ENCODE measurements around the gene SEZ6L2. TPM values are rescaled to one million over a fixed set of nuclear protein-coding genes. Genes with fewer than 3 reads are reported as not detected.
A peak's percentile ranks its signal among the peaks of the same experiment; 100 is the strongest.
"Not testable (repeated sequence)": the region's sequence is repeated elsewhere in the genome, so short reads cannot be mapped to it uniquely, and the experiment has no call there.

Gene SEZ6L2
- total RNA-seq, 1 donor from 2014 or later = 1.2 TPM

DNA sequence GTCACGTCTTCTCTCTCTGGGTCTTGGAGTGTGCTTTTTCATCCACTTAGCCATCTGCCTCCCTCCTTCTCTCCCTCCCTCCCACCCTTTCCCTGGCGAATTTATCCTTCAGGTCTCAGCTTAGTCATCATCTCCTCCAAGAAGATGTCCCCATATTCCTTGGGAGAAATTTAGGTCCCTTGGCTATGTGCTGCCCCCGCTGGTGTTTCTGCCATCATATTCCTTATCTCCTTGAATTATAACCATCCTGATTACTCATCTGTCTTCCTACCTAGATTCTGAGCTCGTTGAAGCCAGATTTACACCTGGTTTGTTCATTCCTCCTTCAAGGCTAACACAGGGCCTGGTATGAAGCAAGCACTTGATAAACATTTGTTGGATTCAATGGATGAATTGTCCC is 5.0 kb downstream of the SEZ6L2 start:
- DNase-seq (ENCODE audit: low spot score) = no peak
- intact Hi-C loops (cut with DNase I) = no loop called here

- intact Hi-C loops (cut with DNase I) = no loop called here
- no peak for DNase-seq (ENCODE audit: low spot score)
Measured at GRCh38 chr16:29893553-29893952, 5.8 kb downstream of the SEZ6L2 start.

DNA sequence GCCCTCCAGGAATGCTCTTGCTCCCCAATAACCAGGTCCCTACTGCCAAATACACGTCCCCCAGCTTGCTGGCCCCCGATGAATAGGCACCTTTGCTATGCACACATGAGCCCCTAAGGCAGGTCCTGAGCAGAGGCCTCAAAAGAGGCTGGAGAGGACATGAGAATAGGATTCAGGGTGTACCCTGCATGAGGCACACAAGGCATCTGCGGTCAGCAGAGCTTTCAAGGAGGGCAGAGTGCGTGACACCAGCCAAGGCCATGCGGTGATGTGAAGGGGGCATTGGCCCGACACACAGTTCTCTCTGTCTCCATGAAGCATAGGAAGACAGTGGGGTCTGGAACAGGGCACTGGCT is 6.9 kb downstream of the SEZ6L2 start:
- intact Hi-C loops (cut with DNase I) = no loop called here
- DNase-seq (ENCODE audit: low spot score) = no peak

DNA sequence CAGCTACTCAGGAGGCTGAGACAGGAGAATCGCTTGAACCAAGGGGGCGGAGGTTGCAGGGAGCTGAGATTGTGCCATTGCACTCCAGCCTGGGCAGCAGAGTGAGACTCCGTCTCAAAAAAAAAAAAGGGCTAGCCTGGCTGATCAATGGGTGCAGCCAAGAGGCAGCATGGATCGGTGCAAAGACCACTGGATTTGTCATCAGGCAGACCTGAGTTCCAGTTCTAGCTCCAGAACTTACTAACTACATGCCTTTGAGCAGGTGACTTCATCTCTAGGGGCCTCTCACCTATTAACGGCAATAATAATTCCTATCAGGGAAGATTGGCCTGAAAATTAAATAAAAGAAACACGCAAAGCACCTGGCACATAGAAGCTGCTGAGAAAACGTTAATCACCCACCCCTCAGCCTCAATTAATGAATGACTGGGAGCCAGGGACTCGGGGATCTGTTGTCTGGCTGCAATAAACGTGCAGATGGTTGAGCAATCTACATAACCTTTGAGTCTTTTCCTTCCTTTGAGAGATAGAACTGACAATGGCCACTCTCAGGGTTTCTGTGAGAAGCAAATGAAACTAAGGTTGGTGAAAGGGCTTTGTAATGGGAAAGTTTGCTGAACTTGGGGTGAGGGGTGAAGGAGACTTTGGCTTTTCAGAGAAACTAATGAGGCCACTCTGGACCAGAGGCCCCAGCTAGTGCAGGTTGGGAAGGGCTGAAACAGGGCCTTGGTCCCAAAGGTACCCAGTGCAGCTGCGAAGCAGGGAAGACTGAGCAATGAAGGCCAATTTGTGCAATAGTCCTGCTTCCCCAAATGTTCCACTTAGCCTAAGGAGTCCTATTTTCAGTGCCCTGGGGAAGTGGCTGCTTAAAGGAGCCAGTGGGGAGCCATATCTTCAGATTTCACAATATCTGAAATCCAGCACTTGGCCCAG is 7.6 kb downstream of the SEZ6L2 start:
- no peak for DNase-seq (ENCODE audit: low spot score)
- intact Hi-C loops (cut with DNase I) = no loop called here

DNA sequence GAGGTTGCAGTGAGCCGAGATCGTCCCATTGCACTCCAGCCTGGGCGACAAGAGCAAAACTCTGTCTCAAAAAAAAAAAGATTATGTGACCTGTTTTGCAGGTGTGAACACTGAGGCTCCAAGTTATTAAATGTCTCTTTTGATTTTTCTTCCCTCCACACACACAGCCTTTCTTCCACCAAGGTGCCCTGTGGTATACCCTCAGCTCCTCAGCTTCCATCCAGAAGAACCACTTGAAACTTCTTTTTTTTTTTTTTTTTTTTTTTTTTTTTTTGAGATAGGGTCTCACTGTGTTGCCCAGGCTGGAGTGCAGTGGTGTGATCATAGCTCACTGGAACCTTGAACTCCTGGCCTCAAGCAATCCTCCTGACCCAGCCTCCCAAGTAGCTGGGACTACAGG is 10.0 kb downstream of the SEZ6L2 start:
- DNase-seq (ENCODE audit: low spot score); intact Hi-C loops (cut with DNase I): not testable (repeated sequence)

DNA sequence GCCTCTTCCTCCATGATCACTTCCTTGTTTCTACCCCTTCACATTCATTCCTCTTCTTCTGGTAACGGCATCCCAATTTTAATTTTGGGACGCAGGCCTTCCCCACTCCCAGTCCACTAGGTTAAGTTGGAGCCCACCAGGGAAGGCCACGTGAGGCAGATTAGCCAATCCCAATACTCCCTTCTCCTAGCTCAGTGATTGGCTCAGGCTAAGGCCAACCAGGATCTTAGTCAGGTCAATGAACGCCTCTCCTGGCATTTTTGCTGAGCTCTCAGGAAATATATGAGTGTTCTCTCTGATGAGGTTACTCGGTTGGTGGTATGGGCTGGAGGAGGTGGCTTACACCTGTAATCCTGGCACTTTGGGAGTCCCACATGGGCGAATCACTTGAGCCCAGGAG is 15.4 kb downstream of the SEZ6L2 start:
- intact Hi-C loops (cut with DNase I) = no loop called here
- DNase-seq (ENCODE audit: low spot score) = no peak

DNA sequence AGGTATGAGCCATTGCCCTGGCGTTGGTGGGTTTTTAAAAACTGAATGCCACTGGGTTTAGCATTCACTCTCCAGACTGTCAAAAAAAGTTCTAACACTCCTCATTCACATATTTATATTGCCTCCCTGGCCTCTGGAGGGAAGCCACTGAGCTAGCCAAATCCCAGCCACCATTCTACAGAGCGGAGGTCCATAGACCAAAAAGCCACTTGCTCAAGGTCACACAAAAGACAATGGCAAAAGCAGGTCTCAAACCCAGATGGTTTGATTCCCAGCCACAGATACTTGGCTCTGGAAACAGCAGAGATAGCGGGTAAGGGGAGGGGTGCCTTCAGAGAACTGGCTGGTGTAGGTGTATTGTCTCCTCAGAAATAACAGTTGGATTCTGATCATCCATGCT is 18.3 kb downstream of the SEZ6L2 start:
- intact Hi-C loops (cut with DNase I) = no loop called here
- DNase-seq (ENCODE audit: low spot score) = no peak

- DNase-seq (ENCODE audit: low spot score) = no peak
- intact Hi-C loops (cut with DNase I) = no loop called here
Measured at GRCh38 chr16:29878172-29878571, 21.2 kb downstream of the SEZ6L2 start.

- no peak for DNase-seq (ENCODE audit: low spot score)
- intact Hi-C loops (cut with DNase I) = no loop called here
Measured at GRCh38 chr16:29877266-29877961, 21.9 kb downstream of the SEZ6L2 start.

DNA sequence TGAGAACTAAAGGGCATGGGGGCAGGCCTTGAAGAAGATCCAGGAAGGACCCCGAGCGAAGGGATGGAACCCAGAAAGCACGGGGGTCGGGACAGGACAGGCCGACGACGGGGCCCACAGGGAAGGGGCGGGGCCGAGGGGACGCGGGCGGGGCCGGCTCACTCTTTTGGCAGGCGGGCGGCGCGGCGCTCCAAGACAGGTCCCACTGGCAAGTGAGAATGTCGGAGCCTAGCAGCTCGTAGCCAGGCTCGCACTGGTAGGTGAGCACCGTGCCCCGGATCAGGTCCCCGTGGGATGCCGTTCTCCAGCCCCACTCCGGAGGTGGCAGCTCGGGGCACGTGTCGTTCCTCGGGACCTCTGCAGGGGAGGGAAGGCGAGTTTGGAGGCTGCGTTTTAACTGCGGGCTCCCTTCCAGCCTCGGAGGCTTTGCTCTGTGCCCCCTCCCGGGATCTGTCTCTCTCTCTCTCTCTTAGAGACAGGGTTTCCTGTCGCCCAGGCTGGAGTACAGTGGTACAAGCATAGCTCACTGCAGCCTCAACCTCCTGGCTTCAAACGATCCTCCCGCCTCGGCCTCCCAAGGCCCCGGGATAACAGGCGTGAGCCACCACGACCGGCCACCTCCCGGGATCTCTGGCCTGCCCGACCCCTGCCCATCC is 22.6 kb downstream of the SEZ6L2 start:
- intact Hi-C loops (cut with DNase I) = no loop called here
- no peak for DNase-seq (ENCODE audit: low spot score)

DNA sequence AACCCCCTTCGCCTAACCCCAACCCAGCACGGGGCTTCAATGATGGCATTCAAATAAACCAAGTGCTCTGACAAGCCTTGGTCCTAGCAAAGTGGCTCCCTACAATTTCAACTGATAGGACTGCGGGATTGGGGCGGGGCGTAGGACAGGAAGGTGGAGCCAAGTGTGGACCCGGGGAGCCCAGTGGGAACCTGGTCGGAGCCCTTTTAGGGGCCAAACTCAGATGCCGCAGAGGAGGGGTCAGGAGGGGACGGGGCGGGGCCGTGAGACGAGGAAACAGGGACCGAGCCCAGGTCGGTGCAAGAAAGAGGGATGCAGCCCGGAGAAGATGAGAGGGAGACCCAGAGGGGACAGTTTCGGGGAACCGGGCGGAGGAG is 23.1 kb downstream of the SEZ6L2 start:
- intact Hi-C loops (cut with DNase I) = no loop called here
- no peak for DNase-seq (ENCODE audit: low spot score)

- no peak for DNase-seq (ENCODE audit: low spot score)
- intact Hi-C loops (cut with DNase I) = no loop called here
Measured at GRCh38 chr16:29875206-29875605, 24.1 kb downstream of the SEZ6L2 start.

DNA sequence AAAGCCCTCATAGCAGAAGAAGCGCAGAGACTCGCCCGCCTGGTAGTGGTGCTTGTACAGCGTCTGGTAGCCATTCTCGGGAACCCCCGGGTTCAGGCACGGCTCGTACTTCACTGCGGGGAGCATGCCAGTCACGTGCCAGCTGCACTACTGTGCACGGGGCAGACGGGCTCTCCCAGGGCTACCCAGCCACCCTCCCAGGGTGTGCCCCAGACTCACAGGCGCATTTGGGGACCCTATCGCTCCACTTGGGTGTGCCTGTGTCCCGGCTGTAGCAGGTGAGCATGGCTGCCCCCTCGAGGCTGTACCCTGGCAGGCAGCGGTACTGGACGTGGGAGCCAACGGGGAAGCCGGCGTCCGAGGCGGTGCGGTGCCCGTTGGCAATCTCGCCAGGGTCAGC is 26.0 kb downstream of the SEZ6L2 start:
- no peak for DNase-seq (ENCODE audit: low spot score)
- intact Hi-C loops (cut with DNase I) = no loop called here

DNA sequence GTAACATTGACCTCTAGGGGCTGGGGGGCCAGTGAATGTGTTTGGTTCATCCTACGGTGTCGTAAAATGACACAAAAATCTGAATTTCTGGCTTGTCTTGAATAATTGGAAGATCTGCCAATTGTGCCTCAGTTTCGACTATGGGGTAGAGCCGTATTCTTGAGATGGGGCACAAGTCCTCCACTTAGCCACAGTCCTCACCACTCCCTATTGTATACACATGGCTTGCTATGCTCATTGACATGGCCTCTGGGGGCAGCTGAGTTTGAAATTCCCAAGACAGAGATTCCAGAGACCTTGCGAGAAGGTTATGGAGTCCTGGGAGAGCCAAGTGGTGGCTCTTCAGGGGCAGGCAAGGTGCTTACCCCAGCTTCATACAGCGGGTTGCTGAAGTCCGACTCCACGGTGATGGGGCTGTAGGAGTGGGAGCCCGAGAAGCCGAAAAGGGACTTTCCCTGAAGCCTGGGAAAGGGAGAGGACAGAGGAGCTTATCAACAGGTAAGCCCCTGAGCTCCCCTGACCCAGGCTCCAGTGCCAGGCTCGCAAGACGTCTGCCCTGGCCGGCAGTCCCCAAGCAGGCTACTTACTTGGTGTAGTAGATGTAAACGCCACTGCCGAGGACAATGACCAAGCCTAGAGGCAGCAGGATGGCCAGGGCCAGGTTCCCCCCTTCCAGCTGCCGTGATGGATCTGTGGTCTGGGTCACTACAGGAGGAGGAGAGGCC is 27.4 kb downstream of the SEZ6L2 start:
- no peak for DNase-seq (ENCODE audit: low spot score)
- intact Hi-C loops (cut with DNase I) = no loop called here

- intact Hi-C loops (cut with DNase I); DNase-seq (ENCODE audit: low spot score): not testable (repeated sequence)
Measured at GRCh38 chr16:29869067-29869466, 30.3 kb downstream of the SEZ6L2 start.

DNA sequence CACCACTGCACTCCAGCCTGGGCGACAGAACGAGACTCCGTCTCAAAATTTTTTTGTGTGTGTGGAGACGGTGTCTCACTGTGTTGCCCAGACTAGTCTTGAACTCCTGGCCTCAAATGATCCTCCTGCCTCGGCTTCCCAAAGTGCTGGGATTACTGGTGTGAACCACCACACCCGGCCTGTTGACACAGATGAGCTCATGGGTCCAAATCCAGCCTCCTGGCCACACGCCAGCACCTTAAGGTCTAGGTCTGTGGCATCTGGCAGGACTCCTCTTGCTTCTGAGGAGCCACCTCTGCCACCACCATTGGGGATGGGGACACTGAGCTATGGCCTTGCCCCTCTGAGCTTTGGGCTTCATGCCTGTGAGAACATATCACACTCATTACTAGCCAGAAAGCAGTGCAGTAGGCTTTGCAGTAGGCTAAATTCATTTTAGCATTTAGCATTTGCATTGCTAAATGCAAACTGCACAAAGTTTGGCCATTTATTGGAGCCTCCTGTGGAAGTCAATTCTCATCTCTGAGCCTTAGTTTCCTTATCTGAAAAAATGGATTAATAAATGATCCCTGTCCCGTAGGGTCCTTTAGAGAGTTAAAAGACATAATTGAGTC is 30.8 kb downstream of the SEZ6L2 start:
- intact Hi-C loops (cut with DNase I) = no loop called here
- no peak for DNase-seq (ENCODE audit: low spot score)

DNA sequence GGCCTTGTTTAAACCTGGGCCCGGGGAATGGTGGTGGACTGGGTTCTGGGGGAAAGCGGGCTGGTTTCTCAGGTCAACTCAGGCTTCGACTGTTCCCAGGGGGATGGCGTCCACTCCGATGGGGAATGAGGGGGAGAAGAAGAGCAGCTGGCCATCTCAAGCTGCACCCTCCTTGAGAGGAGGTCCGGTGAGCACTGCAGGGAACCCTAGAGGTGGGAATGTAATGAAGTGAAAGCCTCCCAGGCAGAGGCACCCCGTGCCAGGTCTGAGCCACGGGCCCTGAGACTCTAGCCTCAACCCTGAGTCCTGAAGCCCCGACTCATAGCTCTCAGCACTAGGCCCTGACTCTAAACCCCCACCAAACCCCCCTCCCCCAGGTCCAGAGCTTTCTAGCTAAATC is 35.1 kb downstream of the SEZ6L2 start:
- no peak for DNase-seq (ENCODE audit: low spot score)
- intact Hi-C loops (cut with DNase I) = loop anchor here (5.0 kb wide), 1 partner anchor 47 kb away; the partner anchor contains the start of gene PAGR1

DNA sequence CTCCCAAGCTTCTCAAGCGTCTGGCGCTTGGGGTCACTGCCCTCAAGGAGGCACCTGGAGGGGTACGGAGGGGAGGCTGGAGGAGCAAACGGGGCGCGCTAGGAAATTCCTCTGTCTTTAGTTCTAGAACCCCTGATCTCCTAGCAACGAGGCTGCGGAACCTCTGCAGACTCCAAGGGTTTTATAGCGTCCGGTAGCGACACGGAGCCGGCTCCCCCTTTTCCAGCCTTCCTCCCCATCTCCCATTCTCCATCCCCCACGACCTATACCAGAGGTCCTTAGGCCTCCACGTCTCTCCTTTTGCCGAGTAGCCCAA is 35.7 kb downstream of the SEZ6L2 start:
- intact Hi-C loops (cut with DNase I) = loop anchor here (1.0 to 5.0 kb wide), 3 partner anchors 46 to 133 kb away; partner anchors contain the start of genes INO80E, KIF22 and PAGR1
- DNase-seq (ENCODE audit: low spot score) = no peak

DNA sequence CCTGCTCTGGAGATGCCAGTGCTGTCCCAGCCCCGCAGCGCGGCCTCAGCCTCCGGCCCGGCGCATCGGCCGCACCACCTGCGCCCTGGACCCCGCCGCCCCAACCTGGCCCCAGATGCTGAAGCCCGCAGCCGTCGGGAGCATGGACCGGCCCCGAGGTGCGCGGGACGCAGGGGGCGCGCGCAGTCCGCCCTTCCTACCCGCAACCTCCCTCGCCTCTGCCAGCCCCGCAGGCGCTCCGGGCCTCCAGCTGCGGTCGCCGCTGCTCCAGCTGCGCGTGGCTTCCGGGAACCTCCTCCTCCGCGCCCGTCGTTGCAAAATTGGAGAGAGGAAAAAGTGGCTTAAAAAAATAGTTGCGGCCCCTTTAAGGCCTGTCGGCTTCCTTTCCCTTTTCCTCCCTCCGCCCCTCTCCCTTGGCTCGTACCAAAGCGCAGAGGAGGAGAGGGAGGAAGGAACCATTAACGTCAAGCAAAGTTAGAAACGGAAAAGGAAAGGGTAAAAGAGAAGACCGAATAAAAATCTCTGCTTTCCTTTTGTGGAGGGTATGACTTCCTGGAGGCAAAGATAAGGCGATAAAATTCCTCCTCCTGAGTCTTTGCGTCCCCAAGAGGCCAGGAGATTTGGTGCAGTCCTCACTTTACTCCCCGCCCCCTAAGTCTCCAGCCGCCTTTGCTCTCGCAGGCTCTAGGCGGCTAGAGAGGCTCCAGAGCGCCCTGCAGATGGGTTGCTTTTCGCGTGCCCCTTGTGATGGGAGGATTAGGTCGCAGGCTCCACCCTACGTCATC is 36.3 kb downstream of the SEZ6L2 start, which contains the start of gene CDIPT:
CDIPT (minus strand) TSS at position 343 of the 785 bp plus-strand sequence. CDS start 369 bp downstream, outside the sequence.
- intact Hi-C loops (cut with DNase I) = loop anchor here (1.0 to 5.0 kb wide), 3 partner anchors 46 to 134 kb away; partner anchors contain the start of genes INO80E, KIF22 and PAGR1

More for the DNA sequence above, 36.3 kb downstream of the SEZ6L2 start, which contains the start of gene CDIPT:
- DNase-seq (ENCODE audit: low spot score) = peak; percentile 97

Data from cardiac septum (tissue), 1 donor.